ENCODE measurements around the gene C1QTNF2. TPM values are rescaled to one million over a fixed set of nuclear protein-coding genes. Genes with fewer than 3 reads are reported as not detected.

Gene C1QTNF2
- total and polyA plus RNA-seq, 4 donors, result 0.17 to 0.37 (median 0.23) TPM

Small RNAs within 50 kb of the gene (small RNA-seq; reads per million reads assigned to genes)
- not detected for gene AC112191.3

Other genes starting within 250 kb of the C1QTNF2 start
- not detected for gene FABP6, start 141.1 kb downstream of the C1QTNF2 start, total RNA-seq
- not detected for gene FABP6, start 141.1 kb downstream of the C1QTNF2 start, polyA plus RNA-seq
- under 1 TPM; 0.84 TPM for gene CCNJL, start 58.1 kb downstream of the C1QTNF2 start, total RNA-seq
- under 1 TPM; 0.07 to 0.42 TPM for gene CCNJL, start 58.1 kb downstream of the C1QTNF2 start, polyA plus RNA-seq
- 1 to 10 TPM; 2.0 to 2.9 TPM for gene FAM200C, start 29.4 kb upstream of the C1QTNF2 start, total RNA-seq
- gene FAM200C, start 29.4 kb upstream of the C1QTNF2 start, polyA plus RNA-seq, result under 1 TPM; 0.57 to 0.60 TPM
- 10 to 100 TPM; 18.2 to 21.8 TPM for gene SLU7, start 48.5 kb upstream of the C1QTNF2 start, total RNA-seq
- 10 to 100 TPM in 1 of 2 donors, 1 to 10 TPM in 1; 7.1 to 17.0 TPM for gene SLU7, start 48.5 kb upstream of the C1QTNF2 start, polyA plus RNA-seq
- 10 to 100 TPM in 1 of 2 donors, under 1 TPM in 1; 0.75 to 84.0 TPM for gene PTTG1, start 51.2 kb upstream of the C1QTNF2 start, total RNA-seq
- gene PTTG1, start 51.2 kb upstream of the C1QTNF2 start, polyA plus RNA-seq, result 1 to 10 TPM; 5.5 to 5.6 TPM